SK-N-MC (cell line): ENCODE results near the gene PHKB.

ENCODE experiments used
- DNase-seq: peaks from one replicate; pipeline ENCODE4 v3.0.0-alpha.2; 2011; ENCODE audit warnings: low read depth, low spot score
- H3K27ac ChIP-seq: fragments of 200-600 bp; sonication (generic); 2 replicates; pipeline ENCODE4 v1.5.1; 2016; ENCODE audit warnings: mixed run types
- H3K36me3 ChIP-seq: fragments of 200-600 bp; sonication (generic); 2 replicates; pipeline ENCODE4 v1.6.1; 2017; ENCODE audit warnings: antibody characterized with exemption, low read length, mixed read lengths; ENCODE audit not compliant: insufficient read depth
- H3K4me3 ChIP-seq: fragments of 200-600 bp; sonication (generic); 2 replicates; pipeline ENCODE4 v1.5.1; 2016
- H3K9ac ChIP-seq: fragments of 200-600 bp; sonication (generic); 2 replicates; pipeline ENCODE4 v1.8.0; 2017; ENCODE audit warnings: mixed run types, mixed read lengths; ENCODE audit not compliant: insufficient read length
- H3K9me3 ChIP-seq: fragments of 200-600 bp; sonication (generic); 2 replicates; pipeline ENCODE4 v1.6.1; 2017; ENCODE audit warnings: low read depth, mild to moderate bottlenecking, antibody characterized with exemption, low read length, moderate library complexity, mixed read lengths
- EZH2 ChIP-seq: fragments of 200-600 bp; sonication (generic); IDR thresholded peaks from one replicate; pipeline ENCODE4 v1.6.1; 2017; ENCODE audit warnings: antibody characterized with exemption
- FOXP2 ChIP-seq: optimal IDR thresholded peaks from 2 replicates; pipeline ENCODE3; 2011; ENCODE audit warnings: mild to moderate bottlenecking, moderate library complexity; ENCODE audit not compliant: insufficient read depth; ENCODE audit errors: extremely low read length, control extremely low read depth
- POLR2AphosphoS5 ChIP-seq: IDR thresholded peaks from 2 replicates; pipeline ENCODE4 v1.6.1; 2012; ENCODE audit warnings: mild to moderate bottlenecking, low read depth, low read length, borderline replicate concordance

The PHKB gene

DNA sequence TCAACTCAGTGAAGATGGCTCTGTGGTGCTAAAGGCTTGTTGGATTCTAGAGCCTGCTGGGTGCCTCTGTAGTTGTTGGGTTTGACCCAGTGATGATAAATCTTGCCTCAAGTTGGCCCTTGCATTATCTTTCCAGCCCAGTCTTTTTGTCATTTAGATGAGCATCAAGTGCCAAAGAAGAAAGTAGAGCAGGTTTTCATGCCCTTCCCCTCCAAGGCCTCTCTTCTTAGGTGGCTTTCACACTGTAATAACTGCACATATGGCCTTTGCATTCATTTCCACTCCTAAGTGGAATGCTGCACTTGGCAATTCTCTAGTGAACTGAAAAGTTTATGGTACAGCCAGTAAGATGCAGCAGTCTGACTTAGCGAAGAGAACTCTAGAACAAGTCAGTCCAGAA lies 165.1 kb downstream of the PHKB start:
- Histone ChIP-seq H3K4me3 (no peak overlapping the region), H3K9ac (no peak overlapping the region), H3K36me3 (no peaks in the 10 kb centered on the region), H3K9me3 (no peaks in the 10 kb centered on the region), H3K27ac (no peak overlapping the region)
- DNase-seq, result no peak
- no peak for TF ChIP-seq EZH2
- TF ChIP-seq FOXP2, result no peak
- TF ChIP-seq POLR2AphosphoS5, result no peak

DNA sequence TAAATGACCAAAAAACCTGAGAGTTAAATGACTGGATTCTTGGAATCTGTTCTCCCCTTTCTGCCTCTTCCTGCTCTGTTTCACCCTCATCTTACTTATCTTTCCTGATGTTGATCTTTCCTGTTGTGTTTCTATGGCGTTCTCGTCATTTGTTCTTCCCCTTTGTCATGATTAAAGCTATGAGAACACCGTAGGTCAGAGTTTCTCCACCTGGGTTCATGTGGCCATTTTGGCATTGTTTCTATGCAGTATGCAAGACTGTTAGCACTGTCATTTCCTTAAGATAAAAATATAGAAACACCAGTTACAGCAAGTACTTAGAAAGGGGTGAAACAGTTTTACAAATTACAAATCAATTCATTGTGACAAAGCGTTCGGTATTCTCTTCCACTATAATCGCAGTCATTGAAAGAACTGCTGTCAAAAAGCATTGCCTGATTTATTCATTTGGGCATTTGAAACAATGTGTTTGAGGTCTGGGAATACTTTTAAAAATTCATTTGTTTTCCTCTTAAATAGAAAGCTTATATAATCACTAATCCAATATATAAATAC lies 166.0 kb downstream of the PHKB start:
- DNase-seq, result no peak
- H3K9me3 ChIP-seq, result no peaks in the 10 kb centered on the region
- no peak overlapping the region for H3K9ac ChIP-seq
- H3K36me3 ChIP-seq, result no peaks in the 10 kb centered on the region
- TF ChIP-seq EZH2 (no peak), POLR2AphosphoS5 (no peak), FOXP2 (no peak)
- no peak overlapping the region for H3K27ac ChIP-seq
- no peak overlapping the region for H3K4me3 ChIP-seq

DNA sequence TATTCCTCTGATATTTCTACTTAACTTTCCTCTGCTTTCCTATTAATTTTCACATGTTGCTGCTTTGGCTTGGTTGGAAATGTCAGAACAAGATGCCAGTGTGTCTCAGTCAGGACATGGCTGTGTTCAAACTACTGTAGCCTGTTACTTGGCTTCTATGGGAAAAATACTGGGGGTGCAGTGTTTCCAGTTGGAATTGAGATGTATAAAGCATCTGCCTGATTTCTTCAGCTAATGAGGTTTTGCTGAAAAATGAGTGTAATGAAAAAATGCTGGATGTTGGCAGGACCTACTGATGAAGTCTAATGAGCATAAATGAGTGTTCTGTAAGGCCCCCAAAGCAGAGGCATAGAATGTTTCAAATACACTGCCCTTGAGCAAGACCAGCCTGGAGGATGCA lies 166.6 kb downstream of the PHKB start:
- no peak overlapping the region for H3K9ac ChIP-seq
- no peak for DNase-seq
- no peaks in the 10 kb centered on the region for H3K36me3 ChIP-seq
- TF ChIP-seq EZH2 (no peak), POLR2AphosphoS5 (no peak), FOXP2 (no peak)
- H3K4me3 ChIP-seq, result no peak overlapping the region
- H3K27ac ChIP-seq, result no peak overlapping the region
- H3K9me3 ChIP-seq, result no peaks in the 10 kb centered on the region

DNA sequence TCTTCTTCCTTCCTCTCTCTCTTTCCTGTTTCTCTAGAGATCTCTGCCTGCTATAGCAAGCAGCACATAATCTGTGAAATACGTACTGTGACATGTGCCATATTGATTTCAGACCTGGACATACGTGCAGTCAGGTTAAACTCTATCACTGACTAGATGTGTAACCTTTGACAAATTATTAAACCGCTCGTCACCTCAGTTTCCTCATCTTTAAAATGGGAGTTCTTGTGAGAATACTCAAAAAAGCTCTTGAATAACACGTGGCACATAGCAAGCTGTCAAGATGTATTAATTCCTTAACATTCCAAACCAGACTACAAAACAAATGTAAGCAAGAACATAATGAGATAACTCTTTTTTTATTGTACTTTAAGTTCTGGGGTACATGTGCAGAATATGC lies 170.0 kb downstream of the PHKB start:
- Histone ChIP-seq H3K9ac (no peak overlapping the region), H3K36me3 (no peaks in the 10 kb centered on the region), H3K9me3 (no peaks in the 10 kb centered on the region), H3K27ac (no peak overlapping the region), H3K4me3 (no peak overlapping the region)
- no peak for DNase-seq
- no peak for TF ChIP-seq EZH2
- no peak for TF ChIP-seq POLR2AphosphoS5
- TF ChIP-seq FOXP2, result no peak

DNA sequence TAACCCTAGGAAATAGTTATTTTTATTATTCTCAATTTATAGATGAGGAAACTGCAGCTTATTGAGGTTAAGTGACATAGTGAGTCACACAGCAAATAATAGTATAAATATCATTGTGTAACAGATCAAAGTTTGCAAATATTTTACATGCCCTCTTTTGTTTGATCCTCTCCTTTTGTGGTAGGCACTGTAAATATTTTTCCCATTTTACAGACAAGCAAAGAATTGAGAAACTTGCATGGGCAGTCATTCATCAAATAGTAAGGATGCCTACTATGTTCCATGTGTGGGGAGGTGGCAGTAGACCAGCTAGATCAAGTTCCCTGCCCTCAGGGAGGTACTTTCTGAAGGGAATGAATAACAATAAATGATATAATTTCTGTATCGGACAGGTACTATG lies 173.0 kb downstream of the PHKB start:
- no peak overlapping the region for H3K9ac ChIP-seq
- H3K27ac ChIP-seq, result no peak overlapping the region
- no peak for DNase-seq
- TF ChIP-seq POLR2AphosphoS5 (no peak), FOXP2 (no peak), EZH2 (no peak)
- H3K9me3 ChIP-seq, result no peaks in the 10 kb centered on the region
- no peaks in the 10 kb centered on the region for H3K36me3 ChIP-seq
- no peak overlapping the region for H3K4me3 ChIP-seq

DNA sequence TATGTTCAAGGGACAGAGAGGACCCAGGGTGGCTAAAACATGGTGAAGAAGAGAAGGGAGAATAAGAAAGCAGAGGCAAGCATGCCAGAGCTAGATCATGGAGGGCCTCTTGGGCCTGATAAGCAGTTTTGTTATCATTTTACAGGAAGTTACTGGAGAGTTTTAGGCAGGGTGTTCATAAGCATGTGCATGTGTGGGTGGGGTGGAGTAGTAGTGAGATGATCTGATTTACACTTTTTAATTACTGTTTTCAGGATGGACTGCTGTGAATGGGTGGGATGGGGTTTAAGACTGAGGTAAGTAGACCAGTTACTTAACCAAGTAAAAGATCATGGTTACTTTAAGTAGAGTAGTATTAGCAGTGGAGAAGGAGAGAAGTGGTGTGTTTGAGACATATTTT lies 173.6 kb downstream of the PHKB start:
- H3K36me3 ChIP-seq, result no peaks in the 10 kb centered on the region
- TF ChIP-seq POLR2AphosphoS5 (no peak), FOXP2 (no peak), EZH2 (no peak)
- H3K9ac ChIP-seq, result no peak overlapping the region
- H3K4me3 ChIP-seq, result no peak overlapping the region
- no peak for DNase-seq
- no peaks in the 10 kb centered on the region for H3K9me3 ChIP-seq
- H3K27ac ChIP-seq, result no peak overlapping the region

DNA sequence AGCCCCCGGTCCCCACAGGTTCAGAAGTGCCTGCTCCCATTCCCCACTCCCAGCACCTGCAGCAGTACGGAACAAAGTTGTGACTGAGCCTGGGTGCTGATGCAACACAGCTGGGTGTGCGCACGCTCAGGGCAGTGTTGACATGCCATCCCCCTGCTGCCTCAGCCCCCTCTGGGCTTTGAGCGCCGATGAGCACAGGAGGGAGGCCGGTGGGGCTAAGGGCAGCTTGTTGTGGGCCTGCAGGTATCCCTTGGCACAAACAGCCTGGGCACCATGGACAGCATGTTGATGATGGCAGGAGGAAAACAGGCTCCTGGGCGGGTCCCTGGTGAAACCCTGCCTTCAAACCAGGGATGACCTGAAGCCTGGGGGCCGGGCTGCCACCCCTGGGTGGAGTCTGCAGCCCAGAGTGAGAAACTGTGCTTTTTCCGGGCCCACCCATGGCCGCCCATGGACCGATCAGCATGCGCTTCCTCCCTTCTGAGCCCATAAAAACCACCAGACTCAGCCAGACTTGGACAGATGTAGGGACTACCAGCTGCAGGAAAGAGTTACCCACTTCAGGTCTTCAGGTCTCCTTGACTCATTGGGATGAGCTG lies 175.5 kb downstream of the PHKB start:
- DNase-seq, result no peak
- Histone ChIP-seq H3K36me3 (no peaks in the 10 kb centered on the region), H3K27ac (no peak overlapping the region), H3K4me3 (no peak overlapping the region), H3K9ac (no peak overlapping the region), H3K9me3 (no peaks in the 10 kb centered on the region)
- TF ChIP-seq EZH2, result no peak
- no peak for TF ChIP-seq FOXP2
- no peak for TF ChIP-seq POLR2AphosphoS5

DNA sequence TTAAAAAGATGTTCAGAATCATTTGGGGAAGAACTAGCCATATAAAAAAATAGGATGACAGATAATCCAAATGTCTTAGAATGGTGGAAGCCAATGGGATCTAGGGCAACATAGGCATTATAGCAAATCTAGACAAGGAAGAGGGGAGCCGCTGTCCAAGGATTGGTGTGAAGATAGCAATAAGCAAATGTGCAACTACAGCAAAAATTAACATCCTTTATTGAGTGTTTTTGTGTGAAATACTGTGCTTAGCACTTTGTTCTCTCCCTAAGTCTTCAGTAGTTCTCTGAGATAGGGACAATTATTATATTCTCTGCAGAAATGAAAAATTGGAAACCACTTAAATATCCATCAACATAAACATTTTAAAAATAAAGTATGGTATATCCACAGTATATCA lies 177.0 kb downstream of the PHKB start:
- H3K9ac ChIP-seq, result no peak overlapping the region
- DNase-seq, result no peak

DNA sequence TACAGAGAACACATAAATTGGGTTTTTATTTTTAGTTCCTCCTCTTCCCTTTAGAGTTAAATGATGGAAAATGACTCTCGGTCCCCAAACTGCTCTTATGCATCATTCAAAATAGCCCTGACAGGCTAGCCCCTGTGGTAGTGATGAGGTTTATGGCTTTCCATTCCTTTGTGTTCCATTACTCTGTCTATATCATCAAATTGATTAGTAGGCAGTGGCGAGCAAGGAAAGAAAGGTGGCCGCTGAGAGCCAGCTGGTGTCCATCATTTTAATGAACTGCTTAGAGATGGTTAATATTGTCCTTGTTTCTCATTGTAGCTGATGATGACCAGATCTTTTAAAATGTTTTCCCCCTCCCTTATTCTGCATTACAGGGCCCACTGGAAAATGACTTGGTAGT lies 179.5 kb downstream of the PHKB start:
- Histone ChIP-seq H3K4me3 (no peak overlapping the region), H3K9ac (no peak overlapping the region), H3K27ac (no peak overlapping the region), H3K36me3 (no peaks in the 10 kb centered on the region), H3K9me3 (no peaks in the 10 kb centered on the region)
- no peak for DNase-seq
- TF ChIP-seq POLR2AphosphoS5, result no peak
- TF ChIP-seq FOXP2, result no peak
- TF ChIP-seq EZH2, result no peak

More for the DNA sequence above, 177.0 kb downstream of the PHKB start:
- Histone ChIP-seq H3K4me3 (no peak overlapping the region), H3K27ac (no peak overlapping the region), H3K36me3 (no peaks in the 10 kb centered on the region), H3K9me3 (no peaks in the 10 kb centered on the region)
- TF ChIP-seq POLR2AphosphoS5, result no peak
